Loucy (cell line): ENCODE measurements around the gene FXYD2.
A peak's percentile ranks its signal among the peaks of the same experiment; 100 is the strongest.

Experiments
- H2AFZ ChIP-seq: fragments of 200-600 bp; sonication (generic); 2 replicates; pipeline ENCODE4 v1.6.0; 2016; ENCODE audit warnings: antibody characterized with exemption, mild to moderate bottlenecking, low read length, moderate library complexity
- H3F3A ChIP-seq: fragments of 200-600 bp; 2 replicates; pipeline ENCODE4 v1.6.0; 2016; ENCODE audit warnings: antibody characterized with exemption, low read depth, mild to moderate bottlenecking
- H3K27me3 ChIP-seq: fragments of 200-600 bp; sonication (generic); 2 replicates; pipeline ENCODE4 v1.6.1; 2014; ENCODE audit warnings: low read length, mild to moderate bottlenecking; ENCODE audit not compliant: insufficient read depth, poor library complexity, severe bottlenecking
- H3K36me3 ChIP-seq: fragments of 200-600 bp; sonication (generic); 2 replicates; pipeline ENCODE4 v1.6.1; 2016; ENCODE audit warnings: low read length; ENCODE audit not compliant: insufficient read depth
- H3K4me1 ChIP-seq: fragments of 200-600 bp; sonication (generic); 2 replicates; pipeline ENCODE4 v1.5.1; 2014; ENCODE audit warnings: low read length, mild to moderate bottlenecking; ENCODE audit not compliant: insufficient read depth, poor library complexity, severe bottlenecking
- H3K4me2 ChIP-seq: fragments of 200-600 bp; sonication (generic); 2 replicates; pipeline ENCODE4 v1.6.0; 2014; ENCODE audit warnings: antibody characterized with exemption, low read length, low read depth, mild to moderate bottlenecking; ENCODE audit not compliant: poor library complexity, severe bottlenecking
- H3K4me3 ChIP-seq: fragments of 200-600 bp; sonication (generic); 2 replicates; pipeline ENCODE4 v1.5.1; 2014; ENCODE audit warnings: low read length, mild to moderate bottlenecking, mixed read lengths; ENCODE audit not compliant: poor library complexity, severe bottlenecking
- H3K79me2 ChIP-seq: fragments of 200-600 bp; sonication (generic); 2 replicates; pipeline ENCODE4 v1.6.1; 2014; ENCODE audit warnings: low read length; ENCODE audit not compliant: insufficient read depth
- H3K9ac ChIP-seq: fragments of 200-600 bp; sonication (generic); 2 replicates; pipeline ENCODE4 v1.6.0; 2014; ENCODE audit warnings: mild to moderate bottlenecking, low read depth, low read length, moderate library complexity; ENCODE audit not compliant: poor library complexity, severe bottlenecking
- H3K9me2 ChIP-seq: fragments of 200-600 bp; sonication (generic); replicated peaks from 2 replicates; pipeline ENCODE4 v1.6.1; 2016; ENCODE audit warnings: low read depth, low read length, mixed read lengths
- H3K9me3 ChIP-seq: fragments of 200-600 bp; sonication (generic); 2 replicates; pipeline ENCODE4 v1.6.1; 2014; ENCODE audit warnings: mild to moderate bottlenecking, antibody characterized with exemption, low read length, low read depth; ENCODE audit not compliant: insufficient read depth
- H4K20me1 ChIP-seq: fragments of 200-600 bp; sonication (generic); 2 replicates; pipeline ENCODE4 v1.6.0; 2014; ENCODE audit warnings: antibody characterized with exemption, low read length, mild to moderate bottlenecking; ENCODE audit not compliant: insufficient read depth, poor library complexity, severe bottlenecking
- CTCF ChIP-seq: fragments of 200-600 bp; sonication (generic); conservative IDR thresholded peaks from 2 replicates; pipeline ENCODE4 v1.5.1; 2014; ENCODE audit warnings: mild to moderate bottlenecking, antibody characterized with exemption, low read length
- EZH2phosphoT487 ChIP-seq: fragments of 200-600 bp; IDR thresholded peaks from 2 replicates; pipeline ENCODE4 v1.6.1; 2018; ENCODE audit warnings: antibody characterized with exemption, mild to moderate bottlenecking, moderate library complexity, borderline replicate concordance

The FXYD2 gene

GRCh38 chr11:117824571-117825537, at the start of gene FXYD2:
Gene FXYD2 (minus strand): TSS chr11:117824744. CDS start chr11:117824678, 66 bp downstream.
- Histone ChIP-seq H3K9me2 (no peaks in the 10 kb centered on the region), H2AFZ (no peak within 1 kb of the TSS), H3K79me2 (peaks cover 39% of the 10 kb centered on the region), H3K4me3 (peak within 1 kb of the TSS; percentile 66), H3K9me3 (no peaks in the 10 kb centered on the region), H3K36me3 (no peaks in the 10 kb centered on the region), H3K4me2 (peak within 1 kb of the TSS; percentile 90), H3F3A (peaks cover 8% of the 10 kb centered on the region; the same call in 1 of the 2 replicates), H3K4me1 (peaks cover 75% of the 10 kb centered on the region), H3K9ac (peak within 1 kb of the TSS; percentile 79), H3K27me3 (no peaks in the 10 kb centered on the region), H4K20me1 (no peaks in the 10 kb centered on the region)
- TF ChIP-seq CTCF (no peak), EZH2phosphoT487 (no peak)

GRCh38 chr11:117873828-117874125, 49.2 kb upstream of the FXYD2 start:
- peak overlapping the region; percentile 73 for H3K4me3 ChIP-seq
- no peaks in the 10 kb centered on the region for H3K9me3 ChIP-seq
- H2AFZ ChIP-seq, result no peak overlapping the region
- peaks cover 10% of the 10 kb centered on the region for H3K27me3 ChIP-seq
- no peaks in the 10 kb centered on the region for H3K9me2 ChIP-seq
- no peaks in the 10 kb centered on the region for H3F3A ChIP-seq
- no peaks in the 10 kb centered on the region for H3K36me3 ChIP-seq
- peak overlapping the region; percentile 80 for H3K4me2 ChIP-seq
- peak overlapping the region; percentile 2 for H3K9ac ChIP-seq
- no peaks in the 10 kb centered on the region for H4K20me1 ChIP-seq
- peaks cover 3% of the 10 kb centered on the region; the same call in 1 of the 2 replicates for H3K79me2 ChIP-seq
- TF ChIP-seq CTCF (no peak), EZH2phosphoT487 (no peak)
- peaks cover 45% of the 10 kb centered on the region for H3K4me1 ChIP-seq

- Histone ChIP-seq H3K4me2 (peak overlapping the region; percentile 80), H3K9ac (peak overlapping the region; percentile 45), H2AFZ (no peak overlapping the region), H3K79me2 (peaks cover 3% of the 10 kb centered on the region; the same call in 1 of the 2 replicates), H3K9me2 (no peaks in the 10 kb centered on the region), H3K27me3 (peaks cover 10% of the 10 kb centered on the region), H4K20me1 (no peaks in the 10 kb centered on the region), H3K9me3 (no peaks in the 10 kb centered on the region), H3F3A (no peaks in the 10 kb centered on the region), H3K36me3 (no peaks in the 10 kb centered on the region), H3K4me1 (peaks cover 45% of the 10 kb centered on the region), H3K4me3 (peak overlapping the region; percentile 22)
- TF ChIP-seq EZH2phosphoT487, result no peak
- no peak for TF ChIP-seq CTCF
These were observed 48.7 kb upstream of the FXYD2 start for GRCh38 chr11:117872975-117873827.
